Measurements from ENCODE around the gene IGSF21.

DNA sequence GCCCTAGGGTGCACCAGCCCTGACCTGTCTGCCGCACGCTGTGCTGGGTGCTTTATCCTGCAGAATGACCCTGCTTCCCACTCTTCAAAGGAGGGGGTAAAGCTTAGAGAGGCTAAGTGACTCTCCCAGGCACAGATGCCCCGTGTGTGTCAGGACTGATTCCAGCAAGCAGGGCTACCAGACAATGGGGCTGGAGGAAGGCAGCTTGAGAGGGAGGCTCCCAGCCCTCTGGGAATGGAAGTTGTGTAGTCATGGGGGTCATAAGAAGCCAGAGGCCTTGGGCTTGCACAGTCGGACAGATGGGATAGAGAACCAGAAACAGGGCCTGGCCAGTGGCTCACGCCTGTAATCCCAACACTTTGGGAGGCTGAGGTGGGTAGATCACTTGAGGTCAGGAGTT, 279.0 kb downstream of the IGSF21 start:
- TF ChIP-seq NR2F2 (IDR thresholded peaks at IDR 0.05) (no peak), JUND (IDR thresholded peaks at IDR 0.05) (no peak), GABPA (IDR thresholded peaks at IDR 0.05 in 1 of 2, conservative IDR thresholded peaks at IDR 0.05 in 1 of 2) (no peak), RAD21 (IDR thresholded peaks at IDR 0.05) (no peak), FOXA1 (IDR thresholded peaks at IDR 0.05) (no peak), TAF1 (conservative IDR thresholded peaks at IDR 0.05) (no peak)
- TF ChIP-seq, protein P1, sequence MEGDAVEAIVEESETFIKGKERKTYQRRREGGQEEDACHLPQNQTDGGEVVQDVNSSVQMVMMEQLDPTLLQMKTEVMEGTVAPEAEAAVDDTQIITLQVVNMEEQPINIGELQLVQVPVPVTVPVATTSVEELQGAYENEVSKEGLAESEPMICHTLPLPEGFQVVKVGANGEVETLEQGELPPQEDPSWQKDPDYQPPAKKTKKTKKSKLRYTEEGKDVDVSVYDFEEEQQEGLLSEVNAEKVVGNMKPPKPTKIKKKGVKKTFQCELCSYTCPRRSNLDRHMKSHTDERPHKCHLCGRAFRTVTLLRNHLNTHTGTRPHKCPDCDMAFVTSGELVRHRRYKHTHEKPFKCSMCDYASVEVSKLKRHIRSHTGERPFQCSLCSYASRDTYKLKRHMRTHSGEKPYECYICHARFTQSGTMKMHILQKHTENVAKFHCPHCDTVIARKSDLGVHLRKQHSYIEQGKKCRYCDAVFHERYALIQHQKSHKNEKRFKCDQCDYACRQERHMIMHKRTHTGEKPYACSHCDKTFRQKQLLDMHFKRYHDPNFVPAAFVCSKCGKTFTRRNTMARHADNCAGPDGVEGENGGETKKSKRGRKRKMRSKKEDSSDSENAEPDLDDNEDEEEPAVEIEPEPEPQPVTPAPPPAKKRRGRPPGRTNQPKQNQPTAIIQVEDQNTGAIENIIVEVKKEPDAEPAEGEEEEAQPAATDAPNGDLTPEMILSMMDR (IDR thresholded peaks at IDR 0.05; ENCODE audit: low read depth, low read length, missing input control), result no peak
- TF ChIP-seq, protein P2, sequence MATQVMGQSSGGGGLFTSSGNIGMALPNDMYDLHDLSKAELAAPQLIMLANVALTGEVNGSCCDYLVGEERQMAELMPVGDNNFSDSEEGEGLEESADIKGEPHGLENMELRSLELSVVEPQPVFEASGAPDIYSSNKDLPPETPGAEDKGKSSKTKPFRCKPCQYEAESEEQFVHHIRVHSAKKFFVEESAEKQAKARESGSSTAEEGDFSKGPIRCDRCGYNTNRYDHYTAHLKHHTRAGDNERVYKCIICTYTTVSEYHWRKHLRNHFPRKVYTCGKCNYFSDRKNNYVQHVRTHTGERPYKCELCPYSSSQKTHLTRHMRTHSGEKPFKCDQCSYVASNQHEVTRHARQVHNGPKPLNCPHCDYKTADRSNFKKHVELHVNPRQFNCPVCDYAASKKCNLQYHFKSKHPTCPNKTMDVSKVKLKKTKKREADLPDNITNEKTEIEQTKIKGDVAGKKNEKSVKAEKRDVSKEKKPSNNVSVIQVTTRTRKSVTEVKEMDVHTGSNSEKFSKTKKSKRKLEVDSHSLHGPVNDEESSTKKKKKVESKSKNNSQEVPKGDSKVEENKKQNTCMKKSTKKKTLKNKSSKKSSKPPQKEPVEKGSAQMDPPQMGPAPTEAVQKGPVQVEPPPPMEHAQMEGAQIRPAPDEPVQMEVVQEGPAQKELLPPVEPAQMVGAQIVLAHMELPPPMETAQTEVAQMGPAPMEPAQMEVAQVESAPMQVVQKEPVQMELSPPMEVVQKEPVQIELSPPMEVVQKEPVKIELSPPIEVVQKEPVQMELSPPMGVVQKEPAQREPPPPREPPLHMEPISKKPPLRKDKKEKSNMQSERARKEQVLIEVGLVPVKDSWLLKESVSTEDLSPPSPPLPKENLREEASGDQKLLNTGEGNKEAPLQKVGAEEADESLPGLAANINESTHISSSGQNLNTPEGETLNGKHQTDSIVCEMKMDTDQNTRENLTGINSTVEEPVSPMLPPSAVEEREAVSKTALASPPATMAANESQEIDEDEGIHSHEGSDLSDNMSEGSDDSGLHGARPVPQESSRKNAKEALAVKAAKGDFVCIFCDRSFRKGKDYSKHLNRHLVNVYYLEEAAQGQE (IDR thresholded peaks at IDR 0.05), result no peak
- TF ChIP-seq, protein P3, sequence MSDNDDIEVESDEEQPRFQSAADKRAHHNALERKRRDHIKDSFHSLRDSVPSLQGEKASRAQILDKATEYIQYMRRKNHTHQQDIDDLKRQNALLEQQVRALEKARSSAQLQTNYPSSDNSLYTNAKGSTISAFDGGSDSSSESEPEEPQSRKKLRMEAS (IDR thresholded peaks at IDR 0.05), result no peak

All from liver (tissue), 3 donors.